Erythroblast (primary cell): ENCODE results near the gene CTH.

ENCODE experiments used
- GATA1 ChIP-seq: IDR thresholded peaks from 2 replicates; pipeline ENCODE4 v1.6.1; 2011; ENCODE audit warnings: low read depth, mild to moderate bottlenecking, control low read depth, low read length, moderate library complexity
- POLR2A ChIP-seq: IDR thresholded peaks from 2 replicates; pipeline ENCODE4 v1.6.1; 2011; ENCODE audit warnings: mild to moderate bottlenecking, low read length

- TF ChIP-seq GATA1, result no peak
- TF ChIP-seq POLR2A, result no peak
These were observed 32.7 kb downstream of the CTH start for GRCh38 chr1:70443739-70444138.
